GM12875 (cell line): ENCODE data around the gene KCNJ6.

Experiments
- H3K4me3 ChIP-seq: one replicate; pipeline ENCODE4 v1.5.1; 2011; ENCODE audit warnings: low read depth, low read length, control low read depth
- CTCF ChIP-seq: IDR thresholded peaks from 2 replicates; pipeline ENCODE4 v1.5.1; 2011; ENCODE audit warnings: low read depth, mild to moderate bottlenecking, control low read depth, inconsistent platforms, low read length, moderate library complexity, borderline replicate concordance; ENCODE audit not compliant: insufficient read depth

KCNJ6 gene

GRCh38 chr21:37748351-37748750 lies 167.9 kb downstream of the KCNJ6 start:
- no peak for TF ChIP-seq CTCF
- no peak overlapping the region for H3K4me3 ChIP-seq

- no peak overlapping the region for H3K4me3 ChIP-seq
- no peak for TF ChIP-seq CTCF
Measured at GRCh38 chr21:37746849-37747248, 169.4 kb downstream of the KCNJ6 start.

GRCh38 chr21:37744551-37744950 lies 171.7 kb downstream of the KCNJ6 start:
- H3K4me3 ChIP-seq, result no peak overlapping the region
- TF ChIP-seq CTCF, result no peak

GRCh38 chr21:37742532-37742931 lies 173.7 kb downstream of the KCNJ6 start:
- no peak for TF ChIP-seq CTCF
- H3K4me3 ChIP-seq, result no peak overlapping the region

GRCh38 chr21:37742115-37742514 lies 174.1 kb downstream of the KCNJ6 start:
- no peak for TF ChIP-seq CTCF
- H3K4me3 ChIP-seq, result no peak overlapping the region

- no peak overlapping the region for H3K4me3 ChIP-seq
- no peak for TF ChIP-seq CTCF
Measured at GRCh38 chr21:37737996-37738395, 178.3 kb downstream of the KCNJ6 start.

GRCh38 chr21:37737507-37737906 lies 178.8 kb downstream of the KCNJ6 start:
- TF ChIP-seq CTCF, result no peak

More at GRCh38 chr21:37737507-37737906, 178.8 kb downstream of the KCNJ6 start:
- H3K4me3 ChIP-seq, result no peak overlapping the region
